Left renal pelvis (tissue), 4 donors: Measurements from ENCODE around the gene PPP6R2. TPM values are rescaled to one million over a fixed set of nuclear protein-coding genes. Genes with fewer than 3 reads are reported as not detected.
A peak's percentile ranks its signal among the peaks of the same experiment; 100 is the strongest.

Experiments used
- DNase-seq, 4 donors: peaks; one replicate each; pipeline ENCODE4 v3.0.0-alpha.2; 2013; ENCODE audit warnings: low read depth in 4 of 4, low spot score in 3 of 4
- polyA plus RNA-seq, 4 donors: library from polyadenylated mRNA; unstranded; fragments of 120-200 nt; gene quantifications; one replicate each; pipeline ENCODE4 v1.2.1, GENCODE V29; 2013; ENCODE audit not compliant: insufficient read length in 4 of 4

PPP6R2 gene
- polyA plus RNA-seq, 4 donors = 30.2 to 58.8 (median 35.4) TPM

DNA sequence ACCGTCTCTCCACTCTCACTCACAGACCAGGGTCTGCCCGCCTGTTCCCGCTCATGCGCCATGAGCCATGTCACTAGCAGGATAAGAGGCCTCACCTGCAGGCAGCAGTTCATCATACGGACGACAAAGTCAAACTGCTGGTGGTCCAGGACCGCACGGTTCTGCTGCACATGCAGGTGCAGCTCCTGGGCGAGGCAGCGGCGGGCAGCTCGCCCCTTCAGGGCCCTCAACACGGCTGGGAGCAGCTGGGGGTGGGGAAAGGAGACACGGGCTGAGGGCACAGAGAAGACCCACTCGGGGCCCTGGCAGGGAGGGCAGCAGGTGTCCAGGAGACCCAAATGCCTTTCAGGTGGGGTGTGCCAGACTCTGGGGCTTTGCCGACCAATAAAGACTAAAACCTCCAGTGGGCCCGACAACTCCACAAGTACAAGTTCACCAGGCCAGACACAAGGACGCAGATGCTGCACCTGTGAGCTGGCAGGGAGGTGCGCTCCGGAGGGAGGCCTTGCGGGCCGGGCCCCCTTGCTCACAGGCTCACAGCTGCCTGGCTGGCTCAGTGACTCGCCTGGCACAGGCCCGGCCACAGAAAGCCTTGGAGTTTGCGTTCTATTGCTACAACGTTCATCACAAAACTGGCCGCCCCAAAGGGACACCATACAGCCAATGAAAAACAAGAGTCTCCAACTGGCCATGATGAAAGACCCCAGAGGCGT lies 120.2 kb downstream of the PPP6R2 start:
- DNase-seq = no peak

DNA sequence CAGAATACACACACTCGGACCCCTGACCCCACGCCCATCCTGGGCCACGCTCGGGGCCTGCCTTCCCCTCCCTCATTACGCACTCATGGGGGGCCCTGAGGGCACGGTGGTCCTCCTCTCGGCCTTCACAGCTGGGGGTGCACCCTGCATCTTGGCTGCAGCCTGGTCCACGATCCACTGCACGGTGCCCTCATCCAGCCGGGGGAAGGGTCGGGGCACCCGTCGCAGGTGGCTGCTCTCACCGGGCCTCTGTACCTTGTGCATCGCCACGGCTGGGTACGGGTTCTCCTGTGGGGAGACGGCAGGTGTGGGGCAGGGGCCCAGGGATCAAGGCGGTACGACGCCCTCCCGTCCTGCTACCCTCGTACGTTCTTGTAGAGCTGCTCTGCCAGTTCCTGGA lies 121.3 kb downstream of the PPP6R2 start:
- DNase-seq = no peak

GRCh38 chr22:50465066-50465930 lies 122.2 kb downstream of the PPP6R2 start:
- DNase-seq = no peak

- DNase-seq = no peak
These were observed 124.2 kb downstream of the PPP6R2 start for GRCh38 chr22:50467341-50467740.

- DNase-seq = no peak
These were observed 124.8 kb downstream of the PPP6R2 start for GRCh38 chr22:50467773-50468440.

- DNase-seq = no peak
These were observed 125.5 kb downstream of the PPP6R2 start for GRCh38 chr22:50468626-50469025.

DNA sequence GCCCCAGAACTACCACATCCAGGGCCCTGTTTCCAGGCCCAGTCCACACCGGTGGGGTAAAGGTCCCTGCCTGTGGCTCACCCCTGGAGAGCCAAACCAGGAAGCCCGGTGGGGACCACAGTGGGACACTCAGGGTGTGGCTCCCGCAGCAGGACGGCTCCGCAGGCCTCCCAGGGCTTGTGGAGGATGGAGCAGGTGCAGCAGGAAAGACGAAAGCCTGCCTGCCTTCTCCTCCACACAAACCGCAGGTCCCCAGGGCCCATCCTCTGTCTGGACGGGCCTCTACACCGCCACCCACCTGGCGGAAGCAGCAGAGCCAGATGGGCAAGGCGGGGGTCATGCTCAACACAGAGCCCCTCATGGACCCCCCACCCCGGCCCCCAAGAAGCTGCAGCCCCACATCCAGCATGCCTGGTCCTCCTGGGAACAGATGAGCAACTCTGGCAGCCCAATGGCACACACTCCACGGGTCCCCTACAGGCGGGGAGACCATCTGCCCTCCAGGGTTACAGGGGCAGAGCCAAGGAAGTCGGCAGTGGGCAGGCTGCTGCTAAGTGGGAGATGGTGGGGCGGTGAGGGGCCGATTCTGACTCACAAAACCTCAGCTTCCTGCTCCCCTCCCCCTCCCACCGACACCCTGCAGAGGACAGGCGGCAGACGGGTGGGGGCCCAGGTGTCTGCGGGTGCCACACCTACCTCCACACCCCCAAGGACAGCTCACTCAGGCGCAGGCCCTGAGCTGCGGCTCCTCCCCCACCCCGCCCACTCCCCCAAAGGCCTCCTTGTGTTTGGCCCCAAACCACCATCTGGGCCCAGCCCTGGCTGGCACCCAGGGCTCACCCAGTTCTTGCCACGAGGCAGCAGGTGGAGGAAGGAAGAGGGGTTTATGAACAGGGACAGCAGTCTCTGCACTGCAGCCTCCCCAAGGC lies 126.5 kb downstream of the PPP6R2 start:
- DNase-seq = no peak

DNA sequence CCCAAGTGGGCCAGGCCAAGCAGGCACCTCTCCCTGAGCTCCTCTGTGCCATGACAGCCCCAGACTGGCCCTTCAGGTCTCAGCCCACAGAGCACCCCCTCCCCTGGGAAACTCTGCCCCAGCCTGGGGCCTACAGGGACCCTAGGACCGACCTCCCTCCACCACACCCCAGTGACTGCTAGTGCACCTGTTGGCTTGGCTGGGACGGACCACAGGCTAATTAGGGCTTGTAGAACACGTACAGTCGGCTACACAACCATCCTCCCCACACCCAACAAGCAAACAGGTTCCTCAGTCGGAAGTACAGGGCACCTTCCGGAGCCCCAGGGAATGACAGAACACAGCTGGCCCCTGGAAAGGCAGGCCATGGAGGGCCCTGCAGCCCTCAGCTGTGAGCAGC lies 127.4 kb downstream of the PPP6R2 start:
- DNase-seq = no peak

- no peak for DNase-seq
These were observed 128.2 kb downstream of the PPP6R2 start for GRCh38 chr22:50471197-50471847.

- no peak for DNase-seq
These were observed 128.8 kb downstream of the PPP6R2 start for GRCh38 chr22:50471962-50472361.

GRCh38 chr22:50473088-50473487 lies 130.0 kb downstream of the PPP6R2 start:
- DNase-seq = no peak

DNA sequence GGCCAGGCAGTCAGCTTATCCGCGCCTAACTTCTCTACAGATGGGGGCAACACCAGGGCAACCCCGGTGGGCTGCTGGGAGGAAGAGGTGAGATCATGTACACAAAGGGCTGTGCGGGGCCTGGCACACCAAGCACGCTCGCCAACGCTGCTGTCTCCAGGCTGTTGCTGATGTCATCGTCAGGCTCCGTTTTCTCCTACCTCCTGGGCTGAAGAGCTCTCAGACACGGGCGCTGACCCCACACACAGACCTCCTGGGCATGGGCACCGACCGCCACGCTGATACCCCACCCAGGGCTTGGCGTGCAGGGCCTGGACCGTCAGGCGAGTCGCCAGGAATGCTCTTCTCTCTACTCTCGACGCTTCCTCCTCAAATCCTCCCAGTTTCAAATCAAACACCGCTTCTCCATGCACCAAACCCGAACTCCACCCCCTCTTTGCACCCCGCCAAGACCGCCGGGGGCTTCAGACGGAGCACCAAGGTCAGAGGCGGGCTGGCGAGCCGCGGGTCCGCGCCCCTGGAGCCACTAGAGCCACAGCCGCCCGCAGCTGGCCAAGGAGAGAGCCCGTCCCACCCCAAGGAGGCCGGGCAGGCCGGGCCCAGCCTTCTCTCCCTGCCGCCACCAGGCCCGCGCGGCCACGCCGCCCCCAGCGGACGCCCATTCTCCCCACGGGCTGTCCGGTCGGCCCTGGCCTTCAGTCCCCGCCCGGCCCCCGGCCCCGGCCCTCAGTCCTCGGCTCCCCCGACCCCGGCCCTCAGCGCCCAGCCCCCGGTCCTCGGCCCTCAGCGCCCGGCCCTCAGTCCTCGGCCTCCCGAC lies 130.9 kb downstream of the PPP6R2 start:
- DNase-seq = no peak

DNA sequence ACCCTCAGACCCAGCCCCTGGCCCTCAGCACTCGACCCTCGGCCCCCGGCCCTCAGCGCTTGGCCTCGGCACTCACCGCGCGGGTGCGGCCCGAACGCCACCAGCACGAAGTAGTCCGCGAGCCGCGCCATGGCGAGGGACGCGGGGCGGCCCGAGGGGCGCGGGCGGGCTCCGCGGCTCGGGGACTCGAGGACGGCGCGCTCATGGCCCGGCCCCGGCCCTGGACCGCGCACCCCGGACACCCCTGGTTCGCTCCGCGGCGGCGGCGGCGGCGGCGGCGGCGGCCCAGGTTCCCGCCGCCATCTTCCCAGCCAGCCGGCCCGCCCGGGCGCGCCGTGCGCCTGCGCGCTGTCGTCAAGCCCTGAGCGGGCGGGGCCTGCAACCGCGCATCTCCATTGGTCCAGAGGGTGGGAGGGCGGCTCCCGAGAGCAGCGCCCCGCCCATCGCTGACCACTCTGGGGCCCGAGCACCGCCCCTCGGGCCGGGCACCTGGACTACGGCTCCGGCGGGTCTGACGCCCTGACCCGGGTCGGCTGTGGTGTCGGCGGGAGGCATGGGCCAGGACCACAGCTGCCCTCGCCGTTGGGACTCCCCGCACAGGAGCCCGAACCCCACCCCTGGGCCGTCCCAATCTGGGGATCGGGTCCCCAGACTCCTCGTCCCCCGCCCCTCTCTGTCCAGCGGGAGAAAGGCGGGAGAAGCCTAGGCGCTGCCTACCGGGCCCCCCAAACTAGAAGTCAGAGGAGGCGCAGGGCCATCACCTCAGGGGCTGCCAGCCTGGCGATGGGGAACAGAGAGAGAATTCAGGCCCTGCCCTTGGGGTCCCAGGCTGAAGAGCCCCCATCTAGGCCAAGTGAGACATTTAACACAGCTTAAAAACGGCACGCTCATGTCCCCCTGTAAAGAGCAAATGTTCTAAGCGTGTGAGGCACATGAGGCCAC lies 131.9 kb downstream of the PPP6R2 start, which contains the start of gene SBF1:
Gene SBF1 (minus strand): TSS at position 326 of the 942 bp plus-strand sequence. CDS start 195 bp downstream, at position 131.
- peak; percentile 73 to 87 (median 84) for DNase-seq

GRCh38 chr22:50475652-50476002 lies 132.5 kb downstream of the PPP6R2 start:
- no peak for DNase-seq

- DNase-seq = no peak
These were observed 133.7 kb downstream of the PPP6R2 start for GRCh38 chr22:50476868-50477267.

DNA sequence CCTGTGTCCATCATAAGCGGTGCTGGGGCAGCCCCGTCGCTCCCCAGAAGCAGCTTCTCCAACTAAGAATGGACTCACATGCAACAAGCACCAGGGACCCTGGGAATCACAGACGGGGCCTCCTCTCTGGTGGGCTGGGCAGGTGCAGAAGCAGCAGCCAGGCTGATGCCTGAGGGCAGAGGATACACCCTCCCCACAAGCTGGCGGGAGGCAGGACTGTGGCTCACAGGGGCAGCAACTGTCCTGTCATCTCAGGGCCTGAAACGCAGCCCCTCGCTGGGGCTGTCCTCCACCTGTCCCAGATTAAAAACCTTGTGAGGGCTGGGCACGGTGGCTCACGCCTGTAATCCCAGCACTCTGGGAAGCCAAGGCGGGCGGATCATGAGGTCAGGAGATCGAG lies 134.8 kb downstream of the PPP6R2 start:
- no peak for DNase-seq

DNA sequence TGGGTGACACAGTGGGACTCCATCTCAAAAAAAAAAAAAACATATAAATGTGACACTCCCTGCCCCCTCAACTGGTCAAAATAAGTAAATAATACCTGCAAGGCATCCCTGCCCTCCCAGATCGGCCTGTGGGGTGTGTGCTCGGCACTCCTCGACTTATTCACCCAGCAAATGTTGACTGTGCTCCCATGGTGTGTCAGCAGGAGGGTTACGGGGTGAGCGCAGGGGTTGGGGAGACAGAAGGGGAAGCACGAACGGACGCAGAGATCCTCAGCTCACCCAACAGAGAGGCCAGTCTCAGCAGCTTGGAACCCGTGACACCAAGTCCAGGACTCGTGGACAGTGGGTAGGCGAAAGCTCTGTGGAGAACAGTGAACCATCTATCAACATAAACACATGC lies 136.6 kb downstream of the PPP6R2 start:
- DNase-seq = no peak

DNA sequence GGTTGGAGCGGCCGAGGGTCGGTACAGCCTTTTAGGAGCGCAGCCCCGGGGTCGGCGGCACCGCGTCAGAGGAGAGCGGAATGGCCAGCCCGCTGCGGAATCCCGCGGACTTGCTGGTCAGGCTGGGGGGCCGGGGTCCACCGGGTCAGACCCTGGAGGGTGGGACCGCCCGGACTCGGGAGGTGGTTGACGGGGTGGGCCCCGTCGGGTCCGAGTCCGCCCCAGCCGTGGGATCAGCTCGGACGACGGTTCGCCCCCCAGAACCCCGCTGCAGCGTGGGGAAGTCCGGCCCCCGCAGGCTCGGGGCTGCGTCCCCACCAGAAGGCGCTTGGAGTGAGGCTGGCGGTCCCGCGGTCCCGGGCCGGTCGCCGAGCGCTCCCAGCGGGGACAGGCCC lies 137.9 kb downstream of the PPP6R2 start:
- DNase-seq = no peak
